Vagina (tissue), 2 donors: Measurements from ENCODE around the gene GSTM3. TPM values are rescaled to one million over a fixed set of nuclear protein-coding genes. Genes with fewer than 3 reads are reported as not detected.

Source experiments
- DNase-seq, 2 donors: peaks; one replicate each; pipeline ENCODE4 v3.0.0-alpha.2; 2017; ENCODE audit errors: extremely low spot score in 2 of 2
- H3K27ac ChIP-seq: fragments of 200-600 bp; sonication (generic); one replicate; pipeline ENCODE4 v1.5.1; 2019
- H3K27me3 ChIP-seq: fragments of 200-600 bp; sonication (generic); one replicate; pipeline ENCODE4 v1.5.1; 2019
- H3K36me3 ChIP-seq, 2 donors: fragments of 200-600 bp; sonication (generic); one replicate each; pipeline ENCODE4 v1.5.1; 2017 to 2019
- H3K4me1 ChIP-seq: fragments of 200-600 bp; sonication (generic); one replicate; pipeline ENCODE4 v1.5.1; 2019
- H3K4me3 ChIP-seq, 2 donors: fragments of 200-600 bp; sonication (generic); 1 replicate in 1 of 2; 2 replicates in 1 of 2; pipeline ENCODE4 v1.5.1; 2016 to 2019
- H3K9me3 ChIP-seq: fragments of 200-600 bp; sonication (generic); one replicate; pipeline ENCODE4 v1.5.1; 2019
- CTCF ChIP-seq, 3 experiments: fragments of 450-650 bp in 2 of 3; fragments of 200-600 bp in 1 of 3; sonication (generic) in 1 of 3; IDR thresholded peaks; one replicate each; pipeline ENCODE4 v1.5.1; 2017 to 2019; ENCODE audit warnings: antibody characterized with exemption in 3 of 3, mild to moderate bottlenecking in 2 of 3, moderate library complexity in 2 of 3
- POLR2A ChIP-seq, 2 donors: fragments of 450-650 bp; IDR thresholded peaks; one replicate each; pipeline ENCODE4 v1.6.1; 2017; ENCODE audit warnings: antibody characterized with exemption in 2 of 2, mild to moderate bottlenecking in 2 of 2, moderate library complexity in 2 of 2
- POLR2AphosphoS5 ChIP-seq, 2 donors: sonication (generic); formaldehyde crosslinking; IDR thresholded peaks; one replicate each; pipeline ENCODE4 v1.9.0; 2017; ENCODE audit warnings: antibody characterized with exemption in 2 of 2, mild to moderate bottlenecking in 2 of 2, low read depth in 1 of 2; ENCODE audit not compliant: insufficient read depth in 1 of 2
- intact Hi-C: fragments of 100-400 bp; cut with DNase I; formaldehyde crosslinking; loops from one replicate; pipeline ENCODE4 v1.15.1; 2023
- total RNA-seq: library from RNA; depleted of rRNA; stranded (reverse); fragments of >200 nt; gene quantifications from one replicate; pipeline ENCODE4 v1.2.3, GENCODE V29; 2016

GSTM3 gene
- total RNA-seq, 1 donor from 2014 or later: 199 TPM

GRCh38 chr1:109762039-109762585 is 21.3 kb upstream of the GSTM3 start:
- no peak overlapping the region for H3K4me3 ChIP-seq
- no peaks in the 10 kb centered on the region for H3K36me3 ChIP-seq
- no peaks in the 10 kb centered on the region for H3K9me3 ChIP-seq
- intact Hi-C loops: no loop called here
- H3K27ac ChIP-seq: no peak overlapping the region
- no peak for DNase-seq
- no peak for TF ChIP-seq POLR2AphosphoS5 (IDR thresholded peaks at IDR 0.05; ENCODE audit: insufficient read depth in 1 of 2, low read depth in 1 of 2)
- TF ChIP-seq CTCF (IDR thresholded peaks at IDR 0.05): no peak
- TF ChIP-seq POLR2A (IDR thresholded peaks at IDR 0.05): no peak
- H3K4me1 ChIP-seq: peaks cover 11% of the 10 kb centered on the region
- no peaks in the 10 kb centered on the region for H3K27me3 ChIP-seq

- TF ChIP-seq POLR2A (IDR thresholded peaks at IDR 0.05) (no peak), POLR2AphosphoS5 (IDR thresholded peaks at IDR 0.05; ENCODE audit: insufficient read depth in 1 of 2, low read depth in 1 of 2) (no peak), CTCF (IDR thresholded peaks at IDR 0.05) (no peak)
- Histone ChIP-seq H3K4me1 (peaks cover 11% of the 10 kb centered on the region), H3K36me3 (no peaks in the 10 kb centered on the region), H3K4me3 (no peak overlapping the region), H3K27ac (no peak overlapping the region), H3K27me3 (no peaks in the 10 kb centered on the region), H3K9me3 (no peaks in the 10 kb centered on the region)
- intact Hi-C loops: no loop called here
- DNase-seq: no peak
Measured at GRCh38 chr1:109761227-109762038, 20.6 kb upstream of the GSTM3 start.

- no peak for DNase-seq
- no peaks in the 10 kb centered on the region for H3K9me3 ChIP-seq
- intact Hi-C loops: no loop called here
- H3K27ac ChIP-seq: no peak overlapping the region
- H3K36me3 ChIP-seq: no peaks in the 10 kb centered on the region
- TF ChIP-seq CTCF (IDR thresholded peaks at IDR 0.05): no peak
- peaks cover 11% of the 10 kb centered on the region for H3K4me1 ChIP-seq
- no peaks in the 10 kb centered on the region for H3K27me3 ChIP-seq
- H3K4me3 ChIP-seq: no peak overlapping the region
Measured at GRCh38 chr1:109760581-109761226, 19.9 kb upstream of the GSTM3 start.

GRCh38 chr1:109759513-109760334 is 18.9 kb upstream of the GSTM3 start:
- H3K36me3 ChIP-seq: no peaks in the 10 kb centered on the region
- peaks cover 11% of the 10 kb centered on the region for H3K4me1 ChIP-seq
- TF ChIP-seq POLR2AphosphoS5 (IDR thresholded peaks at IDR 0.05; ENCODE audit: insufficient read depth in 1 of 2, low read depth in 1 of 2) (no peak), POLR2A (IDR thresholded peaks at IDR 0.05) (no peak), CTCF (IDR thresholded peaks at IDR 0.05) (no peak)
- H3K4me3 ChIP-seq: no peak overlapping the region
- DNase-seq: no peak
- no peaks in the 10 kb centered on the region for H3K27me3 ChIP-seq
- no peak overlapping the region for H3K27ac ChIP-seq
- intact Hi-C loops: no loop called here
- H3K9me3 ChIP-seq: no peaks in the 10 kb centered on the region
